Neuronal stem cell (in vitro differentiated cells): ENCODE data around the gene RNASEH1.
A peak's percentile ranks its signal among the peaks of the same experiment; 100 is the strongest.

ENCODE experiments used
- DNase-seq: peaks from one replicate; pipeline ENCODE4 v3.0.0-alpha.2; 2013; ENCODE audit warnings: low spot score
- H2AFZ ChIP-seq: one replicate; pipeline ENCODE4 v1.6.1; 2013; ENCODE audit warnings: mild to moderate bottlenecking, low read length, inconsistent platforms
- H2AK5ac ChIP-seq: 2 replicates; pipeline ENCODE4 v1.6.1; 2013; ENCODE audit warnings: low read depth, mild to moderate bottlenecking, inconsistent platforms, low read length, moderate library complexity, mixed read lengths
- H2BK120ac ChIP-seq: 2 replicates; pipeline ENCODE4 v1.6.1; 2013; ENCODE audit warnings: low read depth, mild to moderate bottlenecking, inconsistent platforms, low read length, moderate library complexity, mixed read lengths
- H2BK12ac ChIP-seq: one replicate; pipeline ENCODE4 v1.6.1; 2013; ENCODE audit warnings: low read length, inconsistent platforms
- H2BK15ac ChIP-seq: 2 replicates; pipeline ENCODE4 v1.6.1; 2013; ENCODE audit warnings: mild to moderate bottlenecking, low read length, inconsistent platforms, mixed read lengths
- H2BK5ac ChIP-seq: one replicate; pipeline ENCODE4 v1.6.1; 2013; ENCODE audit warnings: inconsistent platforms, mild to moderate bottlenecking, low read length, moderate library complexity
- H3K14ac ChIP-seq: one replicate; pipeline ENCODE4 v1.6.1; 2013; ENCODE audit warnings: low read length, inconsistent platforms
- H3K18ac ChIP-seq: 2 replicates; pipeline ENCODE4 v1.6.1; 2013; ENCODE audit warnings: low read length, inconsistent platforms
- H3K23ac ChIP-seq: 2 replicates; pipeline ENCODE4 v1.6.1; 2013; ENCODE audit warnings: low read depth, mild to moderate bottlenecking, mixed read lengths, low read length, inconsistent platforms; ENCODE audit not compliant: poor library complexity
- H3K27ac ChIP-seq: replicated peaks from 3 replicates; pipeline ENCODE4 v1.5.1; 2013; ENCODE audit warnings: low read length, inconsistent platforms
- H3K27me3 ChIP-seq, 3 experiments: 2 replicates each; pipeline ENCODE4 v1.6.1; 2013; ENCODE audit warnings: low read length in 3 of 3, mild to moderate bottlenecking in 2 of 3, inconsistent platforms in 1 of 3, low read depth in 1 of 3, mixed read lengths in 1 of 3, moderate library complexity in 1 of 3; ENCODE audit not compliant: control insufficient read depth in 3 of 3, insufficient read depth in 3 of 3
- H3K36me3 ChIP-seq, 2 donors: replicated peaks in 1 of 2; 2 replicates each; pipeline ENCODE4 v1.6.1; 2013; ENCODE audit warnings: low read length in 2 of 2; ENCODE audit not compliant: control insufficient read depth in 2 of 2, insufficient read depth in 2 of 2
- H3K4ac ChIP-seq: 2 replicates; pipeline ENCODE4 v1.6.1; 2013; ENCODE audit warnings: inconsistent platforms, mild to moderate bottlenecking, low read length, moderate library complexity
- H3K4me1 ChIP-seq, 2 donors: 1 replicate in 1 of 2; 2 replicates in 1 of 2; pipeline ENCODE4 v1.6.1; 2013; ENCODE audit warnings: low read length in 2 of 2, low read depth in 1 of 2; ENCODE audit not compliant: control insufficient read depth in 2 of 2, insufficient read depth in 1 of 2
- H3K4me2 ChIP-seq: one replicate; pipeline ENCODE4 v1.6.1; 2013; ENCODE audit warnings: mild to moderate bottlenecking, low read length, inconsistent platforms; ENCODE audit not compliant: insufficient read depth, poor library complexity, severe bottlenecking
- H3K4me3 ChIP-seq, 2 donors: 2 replicates each; pipeline ENCODE4 v1.5.1; 2013; ENCODE audit warnings: low read length in 2 of 2, mild to moderate bottlenecking in 2 of 2, inconsistent platforms in 1 of 2, moderate library complexity in 1 of 2
- H3K79me1 ChIP-seq: one replicate; pipeline ENCODE4 v1.6.1; 2013; ENCODE audit warnings: low read depth, mild to moderate bottlenecking, inconsistent platforms, low read length, moderate library complexity
- H3K9ac ChIP-seq: one replicate; pipeline ENCODE4 v1.6.1; 2013; ENCODE audit warnings: mild to moderate bottlenecking, low read depth, low read length, inconsistent platforms; ENCODE audit not compliant: poor library complexity
- H3K9me3 ChIP-seq, 2 donors: replicated peaks in 1 of 2; 2 replicates each; pipeline versions ENCODE3 to v1.6.1; 2013; ENCODE audit warnings: low read length in 2 of 2, mild to moderate bottlenecking in 2 of 2, inconsistent platforms in 1 of 2, low read depth in 1 of 2, mixed read lengths in 1 of 2, moderate library complexity in 1 of 2; ENCODE audit not compliant: control insufficient read depth in 2 of 2, insufficient read depth in 1 of 2
- H4K8ac ChIP-seq: one replicate; pipeline ENCODE4 v1.6.1; 2013; ENCODE audit warnings: low read depth, mild to moderate bottlenecking, inconsistent platforms, low read length, moderate library complexity
- H4K91ac ChIP-seq: one replicate; pipeline ENCODE4 v1.6.1; 2013; ENCODE audit warnings: low read length, low read depth, mild to moderate bottlenecking, inconsistent platforms; ENCODE audit not compliant: poor library complexity
- WGBS, 2 donors: extraction: QIAGEN DNeasy Blood & Tissue Kit; methylation state at CpG; one replicate each; pipeline ENCODE4 v1.1.7; 2013; ENCODE audit warnings: missing lambda C conversion rate in 2 of 2, mixed read lengths in 1 of 2; ENCODE audit not compliant: insufficient read length in 2 of 2, insufficient replicate concordance in 1 of 2; ENCODE audit errors: extremely low coverage in 2 of 2; 5-methylcytosine and 5-hydroxymethylcytosine counted together

Gene RNASEH1

GRCh38 chr2:3557639-3558204 lies 411 bp downstream of the RNASEH1 start:
- H4K8ac ChIP-seq: peak overlapping the region; percentile 10
- no peak overlapping the region for H2BK15ac ChIP-seq
- peak overlapping the region; percentile 82 for H3K4me2 ChIP-seq
- peak overlapping the region; percentile 93 for H3K9ac ChIP-seq
- no peak overlapping the region for H2BK5ac ChIP-seq
- H2AFZ ChIP-seq: peak overlapping the region; percentile 91
- H3K4ac ChIP-seq: no peak overlapping the region
- peak overlapping the region; percentile 75 for H2AK5ac ChIP-seq
- peak overlapping the region; percentile 56 for H3K27ac ChIP-seq
- no peak for DNase-seq
- peak overlapping the region; percentile 96 for H3K23ac ChIP-seq
- H2BK12ac ChIP-seq: no peak overlapping the region
- H3K9me3 ChIP-seq: no peaks in the 10 kb centered on the region
- no peak overlapping the region for H2BK120ac ChIP-seq
- H3K4me1 ChIP-seq: peaks cover 2 to 4% of the 10 kb centered on the region in 2 donors
- no peak overlapping the region for H4K91ac ChIP-seq
- peaks cover 19 to 72% of the 10 kb centered on the region in 2 donors for H3K36me3 ChIP-seq
- no CpG with 5 or more reads among the region's 40 CpGs for WGBS, 2 donors
- peaks cover 8% of the 10 kb centered on the region for H3K79me1 ChIP-seq
- peak overlapping the region; percentile 90 for H3K18ac ChIP-seq
- H3K14ac ChIP-seq: peak overlapping the region; percentile 56
- H3K4me3 ChIP-seq: peak overlapping the region; percentile 83 to 92
- H3K27me3 ChIP-seq: peaks cover 0 to 2% (median 0%) of the 10 kb centered on the region in 3 experiments

GRCh38 chr2:3553946-3554345 lies 4.2 kb downstream of the RNASEH1 start:
- no peak overlapping the region for H2BK5ac ChIP-seq
- peaks cover 34 to 79% of the 10 kb centered on the region in 2 donors for H3K36me3 ChIP-seq
- H3K4ac ChIP-seq: no peak overlapping the region
- H2BK15ac ChIP-seq: no peak overlapping the region
- no peak overlapping the region for H3K23ac ChIP-seq
- no peak overlapping the region for H2BK120ac ChIP-seq
- H3K27me3 ChIP-seq: peaks cover 0 to 2% (median 0%) of the 10 kb centered on the region in 3 experiments
- no peak overlapping the region for H3K4me2 ChIP-seq
- no peak overlapping the region for H3K18ac ChIP-seq
- H3K27ac ChIP-seq: no peak overlapping the region
- H3K9ac ChIP-seq: no peak overlapping the region
- H2AK5ac ChIP-seq: no peak overlapping the region
- H3K4me3 ChIP-seq: no peak overlapping the region
- DNase-seq: no peak
- H3K79me1 ChIP-seq: peaks cover 8% of the 10 kb centered on the region
- peaks cover 2 to 4% of the 10 kb centered on the region in 2 donors for H3K4me1 ChIP-seq
- WGBS, 2 donors: no CpG with 5 or more reads among the region's 10 CpGs
- H4K8ac ChIP-seq: no peak overlapping the region
- no peak overlapping the region for H3K14ac ChIP-seq
- no peak overlapping the region for H2BK12ac ChIP-seq
- no peak overlapping the region for H2AFZ ChIP-seq
- no peaks in the 10 kb centered on the region for H3K9me3 ChIP-seq
- no peak overlapping the region for H4K91ac ChIP-seq

DNA sequence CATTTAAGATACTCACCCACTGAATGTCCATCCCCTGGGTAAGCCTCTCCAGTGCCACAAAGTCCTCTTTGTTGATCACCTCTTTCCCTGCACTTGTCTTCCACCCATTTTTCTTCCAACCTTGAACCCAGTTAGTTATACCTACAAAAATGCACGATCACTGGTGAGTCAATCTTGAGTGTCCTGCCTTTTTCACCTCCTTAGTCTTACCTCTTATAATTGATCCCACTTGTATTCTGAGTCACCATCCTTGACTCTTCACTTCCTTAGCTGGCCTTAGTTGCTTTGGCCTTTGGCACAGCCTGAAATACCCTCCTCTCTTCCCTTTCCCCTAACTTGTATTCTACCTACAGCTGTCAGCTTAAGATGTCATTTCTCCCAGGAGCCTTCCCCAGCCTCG lies 10.2 kb downstream of the RNASEH1 start:
- Histone ChIP-seq H2BK120ac (no peak overlapping the region), H3K27me3 (no peaks in the 10 kb centered on the region), H3K9ac (no peak overlapping the region), H3K36me3 (peaks cover 47 to 98% of the 10 kb centered on the region in 2 donors), H3K4me2 (no peak overlapping the region), H2BK5ac (no peak overlapping the region), H3K23ac (no peak overlapping the region), H3K4me1 (no peaks in the 10 kb centered on the region), H3K79me1 (peaks cover 2% of the 10 kb centered on the region), H4K91ac (no peak overlapping the region), H2AK5ac (no peak overlapping the region), H3K4ac (no peak overlapping the region), H2AFZ (no peak overlapping the region), H2BK12ac (no peak overlapping the region), H3K4me3 (peak overlapping the region in 1 of 2 donors; percentile 68), H2BK15ac (no peak overlapping the region), H3K18ac (no peak overlapping the region), H3K9me3 (no peaks in the 10 kb centered on the region), H4K8ac (no peak overlapping the region), H3K27ac (no peak overlapping the region), H3K14ac (no peak overlapping the region)
- no CpG with 5 or more reads among the region's 2 CpGs for WGBS, 2 donors
- no peak for DNase-seq

GRCh38 chr2:3545788-3546478 lies 12.2 kb downstream of the RNASEH1 start:
- Histone ChIP-seq H2BK12ac (no peak overlapping the region), H2BK120ac (no peak overlapping the region), H3K4me3 (no peak overlapping the region), H3K18ac (no peak overlapping the region), H2AFZ (no peak overlapping the region), H2BK5ac (no peak overlapping the region), H3K27me3 (no peaks in the 10 kb centered on the region), H3K23ac (no peak overlapping the region), H2BK15ac (no peak overlapping the region), H3K36me3 (peaks cover 46 to 98% of the 10 kb centered on the region in 2 donors), H3K4ac (no peak overlapping the region), H3K9ac (no peak overlapping the region), H2AK5ac (no peak overlapping the region), H3K14ac (no peak overlapping the region), H4K91ac (no peak overlapping the region), H3K79me1 (peaks cover 2% of the 10 kb centered on the region), H3K27ac (no peak overlapping the region), H3K4me1 (no peaks in the 10 kb centered on the region), H3K9me3 (no peaks in the 10 kb centered on the region), H4K8ac (no peak overlapping the region), H3K4me2 (no peak overlapping the region)
- DNase-seq: no peak
- no CpG with 5 or more reads among the region's 10 CpGs for WGBS, 2 donors
